Activated T-helper 9 cell treated with anti-CD3 and anti-CD28 coated beads, Interleukin-2, amount 50 U/mL, for 16 hours (primary cell): ENCODE data around the gene MT1B.
"Not testable (repeated sequence)": the region's sequence is repeated elsewhere in the genome, so short reads cannot be mapped to it uniquely, and the experiment has no call there.

ENCODE experiments used
- DNase-seq: peaks from one replicate; pipeline ENCODE4 v3.0.0-alpha.2; 2020; ENCODE audit warnings: low read depth

The MT1B gene

GRCh38 chr16:56620339-56620897 lies 31.3 kb upstream of the MT1B start:
- DNase-seq: no peak

GRCh38 chr16:56621665-56622445 lies 29.8 kb upstream of the MT1B start:
- DNase-seq: not testable (repeated sequence)

- not testable (repeated sequence) for DNase-seq
Measured at GRCh38 chr16:56623184-56623583, 28.5 kb upstream of the MT1B start.

- DNase-seq: no peak
Measured at GRCh38 chr16:56623637-56624036, 28.0 kb upstream of the MT1B start.

GRCh38 chr16:56625140-56625942 lies 26.3 kb upstream of the MT1B start, which contains the start of gene MT1E:
MT1E (plus strand) TSS chr16:56625781; CDS start chr16:56625852, 71 bp downstream.
- peak; percentile 41 for DNase-seq

- no peak for DNase-seq
Measured at GRCh38 chr16:56625943-56626654, 25.6 kb upstream of the MT1B start.

- DNase-seq: no peak
Measured at GRCh38 chr16:56626685-56627084, 25.0 kb upstream of the MT1B start.

GRCh38 chr16:56628486-56629350 lies 23.0 kb upstream of the MT1B start:
- DNase-seq: no peak

- DNase-seq: no peak
Measured at GRCh38 chr16:56629531-56629930, 22.2 kb upstream of the MT1B start.

GRCh38 chr16:56630134-56630533 lies 21.6 kb upstream of the MT1B start:
- DNase-seq: no peak

GRCh38 chr16:56631197-56631596 lies 20.5 kb upstream of the MT1B start:
- DNase-seq: no peak

- DNase-seq: no peak
Measured at GRCh38 chr16:56631832-56632155, 19.9 kb upstream of the MT1B start.

GRCh38 chr16:56632156-56632847 lies 19.4 kb upstream of the MT1B start, which contains the start of gene MT1M:
MT1M (plus strand) TSS chr16:56632659; CDS start chr16:56632732, 73 bp downstream.
- DNase-seq: no peak

- no peak for DNase-seq
Measured at GRCh38 chr16:56632848-56633365, 18.8 kb upstream of the MT1B start.

- no peak for DNase-seq
Measured at GRCh38 chr16:56633535-56633934, 18.2 kb upstream of the MT1B start.

- DNase-seq: no peak
Measured at GRCh38 chr16:56634715-56635440, 16.8 kb upstream of the MT1B start.

GRCh38 chr16:56635441-56635967 lies 16.2 kb upstream of the MT1B start:
- no peak for DNase-seq

GRCh38 chr16:56636616-56637413 lies 14.9 kb upstream of the MT1B start:
- DNase-seq: no peak
